Testis (tissue), 3 donors: ENCODE results near the gene ARHGAP32. TPM values are rescaled to one million over a fixed set of nuclear protein-coding genes. Genes with fewer than 3 reads are reported as not detected.

Experiments used
- DNase-seq: peaks from one replicate; pipeline ENCODE4 v3.0.0-alpha.2; 2019
- H3K27ac ChIP-seq, 2 donors: fragments of 200-600 bp; sonication (generic); one replicate each; pipeline ENCODE4 v1.5.1; 2019
- H3K27me3 ChIP-seq: fragments of 200-600 bp; sonication (generic); one replicate; pipeline ENCODE4 v1.5.1; 2019
- H3K36me3 ChIP-seq: fragments of 200-600 bp; sonication (generic); one replicate; pipeline ENCODE4 v1.5.1; 2017; ENCODE audit warnings: low read depth; ENCODE audit errors: missing control alignments
- H3K4me1 ChIP-seq: fragments of 200-600 bp; sonication (generic); one replicate; pipeline ENCODE4 v1.5.1; 2019
- H3K4me3 ChIP-seq, 2 donors: fragments of 200-600 bp; sonication (generic); one replicate each; pipeline ENCODE4 v1.5.1; 2017 to 2019
- H3K9me3 ChIP-seq: fragments of 200-600 bp; sonication (generic); one replicate; pipeline ENCODE4 v1.5.1; 2017
- POLR2A ChIP-seq: fragments of 450-650 bp; IDR thresholded peaks from one replicate; pipeline ENCODE4 v1.6.1; 2017; ENCODE audit warnings: antibody characterized with exemption, mild to moderate bottlenecking, moderate library complexity
- WGBS, 2 donors: methylation state at CpG; one replicate each; pipeline ENCODE4 v1.1.5; 2018; 5-methylcytosine and 5-hydroxymethylcytosine counted together
- intact Hi-C: fragments of 100-400 bp; cut with DNase I; formaldehyde crosslinking; loops from one replicate; pipeline ENCODE4 v1.15.1; 2023; ENCODE audit warnings: low total_unique reads
- polyA plus RNA-seq: library from polyadenylated mRNA; stranded (reverse); fragments of 350-450 nt; fragmentation: Illumina TruSeq; extraction: RNeasy Lipid Tissue Mini Kit (QIAGEN cat#74804); gene quantifications from one replicate; pipeline ENCODE4 v1.2.3, GENCODE V29; 2014; ENCODE audit warnings: low read depth, low replicate concordance; ENCODE audit not compliant: insufficient read depth
- total RNA-seq, 2 donors: library from RNA; depleted of rRNA; stranded (reverse); fragments of >200 nt; gene quantifications; one replicate each; pipeline ENCODE4 v1.2.3, GENCODE V29; 2016
- TF ChIP-seq, protein P1 (sequence below), 3 experiments: fragments of 450-650 bp in 2 of 3; fragments of 200-600 bp in 1 of 3; sonication (generic) in 1 of 3; IDR thresholded peaks; one replicate each; pipeline ENCODE4 v1.5.1; 2016 to 2019; ENCODE audit warnings: antibody characterized with exemption in 3 of 3, mild to moderate bottlenecking in 2 of 3, moderate library complexity in 1 of 3

The ARHGAP32 gene
- total and polyA plus RNA-seq, 3 donors from 2014 or later: 33.0 to 58.1 (median 53.8) TPM

DNA sequence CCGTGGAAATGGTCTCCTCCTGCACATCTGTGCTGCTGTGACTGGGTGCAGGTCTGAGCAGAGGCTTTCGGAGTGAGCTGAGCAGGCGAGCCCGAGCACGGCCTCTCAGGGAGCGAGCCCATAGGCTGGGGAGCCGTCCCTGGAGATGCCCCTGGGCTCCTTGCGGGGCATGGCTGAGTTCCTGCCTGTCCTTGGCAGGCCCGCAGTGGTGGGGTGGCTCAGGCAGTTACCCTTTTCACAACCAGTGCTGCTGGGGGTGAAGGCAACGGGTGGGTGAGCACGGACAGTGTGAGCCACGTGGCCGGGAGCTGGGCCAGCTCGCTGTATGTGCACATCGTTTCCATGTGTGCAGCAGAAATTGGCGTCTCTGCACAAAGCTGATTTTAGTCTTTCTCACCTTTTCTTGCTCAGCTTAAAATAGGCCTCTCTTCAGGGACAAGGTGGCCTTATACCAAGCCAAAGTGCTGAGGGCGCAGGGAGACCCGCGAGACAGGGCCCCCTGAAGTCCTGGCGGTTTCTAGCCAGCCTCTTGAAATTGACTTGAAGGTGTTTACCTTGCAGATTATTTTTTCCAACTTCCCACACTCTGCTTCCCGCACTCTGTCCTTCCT lies 249.2 kb downstream of the ARHGAP32 start, which contains the start of gene TP53AIP1:
TSS of gene TP53AIP1 (minus strand) at position 55 of the 611 bp plus-strand sequence. CDS start 5,053 bp downstream, outside the sequence.
- WGBS, 2 donors: 57 to 76% methylated on average over 4 to 21 of the region's 21 CpGs
- H3K27ac ChIP-seq: no peak within 1 kb of the TSS
- intact Hi-C loops: loop anchor here (5.0 kb wide), 1 partner anchor 61 kb away; no protein-coding TSS in a partner anchor

DNA sequence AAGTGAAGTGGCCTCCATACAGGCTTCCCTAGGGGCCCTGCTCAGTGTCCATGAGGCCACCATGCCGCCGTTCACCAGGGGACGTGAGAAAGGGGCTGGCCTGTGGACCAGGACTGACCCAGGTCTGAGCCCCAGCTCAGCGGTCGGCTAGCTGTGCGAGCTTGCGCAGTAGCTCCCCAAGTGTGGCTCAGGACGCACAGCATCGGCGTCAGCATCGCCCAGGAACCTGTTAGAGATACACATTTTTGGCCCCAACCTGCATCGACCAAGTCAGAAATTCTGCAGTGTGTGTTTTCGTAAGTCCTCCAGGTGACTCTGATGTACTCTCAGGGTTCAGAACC lies 249.9 kb downstream of the ARHGAP32 start:
- Histone ChIP-seq H3K4me3 (no peak overlapping the region), H3K27me3 (no peaks in the 10 kb centered on the region), H3K4me1 (no peaks in the 10 kb centered on the region), H3K36me3 (no peaks in the 10 kb centered on the region), H3K9me3 (no peaks in the 10 kb centered on the region), H3K27ac (no peak overlapping the region)
- TF ChIP-seq POLR2A: no peak
- TF ChIP-seq, protein P1, sequence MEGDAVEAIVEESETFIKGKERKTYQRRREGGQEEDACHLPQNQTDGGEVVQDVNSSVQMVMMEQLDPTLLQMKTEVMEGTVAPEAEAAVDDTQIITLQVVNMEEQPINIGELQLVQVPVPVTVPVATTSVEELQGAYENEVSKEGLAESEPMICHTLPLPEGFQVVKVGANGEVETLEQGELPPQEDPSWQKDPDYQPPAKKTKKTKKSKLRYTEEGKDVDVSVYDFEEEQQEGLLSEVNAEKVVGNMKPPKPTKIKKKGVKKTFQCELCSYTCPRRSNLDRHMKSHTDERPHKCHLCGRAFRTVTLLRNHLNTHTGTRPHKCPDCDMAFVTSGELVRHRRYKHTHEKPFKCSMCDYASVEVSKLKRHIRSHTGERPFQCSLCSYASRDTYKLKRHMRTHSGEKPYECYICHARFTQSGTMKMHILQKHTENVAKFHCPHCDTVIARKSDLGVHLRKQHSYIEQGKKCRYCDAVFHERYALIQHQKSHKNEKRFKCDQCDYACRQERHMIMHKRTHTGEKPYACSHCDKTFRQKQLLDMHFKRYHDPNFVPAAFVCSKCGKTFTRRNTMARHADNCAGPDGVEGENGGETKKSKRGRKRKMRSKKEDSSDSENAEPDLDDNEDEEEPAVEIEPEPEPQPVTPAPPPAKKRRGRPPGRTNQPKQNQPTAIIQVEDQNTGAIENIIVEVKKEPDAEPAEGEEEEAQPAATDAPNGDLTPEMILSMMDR (IDR thresholded peaks at IDR 0.05): no peak
- WGBS, 2 donors: 91% methylated on average over 13 of the region's 13 CpGs; no CpG with 5 or more reads in 1 of the 2 donors
- DNase-seq: no peak
- intact Hi-C loops: loop anchor here (5.0 kb wide), 1 partner anchor 60 kb away; no protein-coding TSS in a partner anchor

More for the DNA sequence above, 249.2 kb downstream of the ARHGAP32 start, which contains the start of gene TP53AIP1:
- no peaks in the 10 kb centered on the region for H3K36me3 ChIP-seq
- no peaks in the 10 kb centered on the region for H3K4me1 ChIP-seq
- no peaks in the 10 kb centered on the region for H3K9me3 ChIP-seq
- no peak within 1 kb of the TSS for H3K4me3 ChIP-seq
- DNase-seq: no peak
- TF ChIP-seq, protein P1 (IDR thresholded peaks at IDR 0.05): no peak
- no peak for TF ChIP-seq POLR2A
- H3K27me3 ChIP-seq: no peaks in the 10 kb centered on the region

DNA sequence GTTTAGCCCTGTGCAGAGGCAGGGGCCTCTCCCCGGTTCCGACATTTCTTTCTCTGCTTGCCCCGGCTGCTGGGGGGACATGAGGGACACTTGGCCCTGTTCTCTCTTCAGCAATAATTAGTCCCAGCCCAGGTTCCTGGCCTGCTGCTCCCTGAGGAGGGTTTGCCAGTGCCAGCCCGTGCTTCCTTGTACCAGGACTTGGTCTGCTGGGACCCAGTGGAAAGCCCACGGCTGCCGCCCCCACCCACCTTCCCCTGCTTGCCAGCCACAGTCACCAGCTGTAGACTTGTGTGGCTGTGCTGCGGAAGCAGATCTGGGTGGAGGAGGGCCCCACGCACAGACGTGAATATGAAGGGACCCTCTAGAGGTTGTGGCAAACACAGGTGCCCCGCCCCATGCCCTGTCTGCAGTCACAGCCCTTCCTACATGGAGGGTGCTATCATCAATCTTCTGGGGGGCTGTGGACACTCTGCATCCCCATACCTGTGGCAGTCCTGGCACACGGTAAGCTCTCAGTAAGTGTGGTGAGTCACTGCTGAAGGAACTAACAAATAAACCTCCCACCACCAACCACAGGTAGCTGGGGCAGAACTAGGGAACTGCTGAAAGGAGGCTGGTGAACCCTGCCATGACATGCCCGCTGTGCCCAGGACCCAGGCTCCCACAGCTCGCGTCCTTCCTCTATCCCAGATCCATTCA lies 250.4 kb downstream of the ARHGAP32 start:
- 86 to 95% methylated on average over 8 to 14 of the region's 14 CpGs for WGBS, 2 donors
- H3K4me3 ChIP-seq: no peak overlapping the region
- H3K27ac ChIP-seq: no peak overlapping the region

DNA sequence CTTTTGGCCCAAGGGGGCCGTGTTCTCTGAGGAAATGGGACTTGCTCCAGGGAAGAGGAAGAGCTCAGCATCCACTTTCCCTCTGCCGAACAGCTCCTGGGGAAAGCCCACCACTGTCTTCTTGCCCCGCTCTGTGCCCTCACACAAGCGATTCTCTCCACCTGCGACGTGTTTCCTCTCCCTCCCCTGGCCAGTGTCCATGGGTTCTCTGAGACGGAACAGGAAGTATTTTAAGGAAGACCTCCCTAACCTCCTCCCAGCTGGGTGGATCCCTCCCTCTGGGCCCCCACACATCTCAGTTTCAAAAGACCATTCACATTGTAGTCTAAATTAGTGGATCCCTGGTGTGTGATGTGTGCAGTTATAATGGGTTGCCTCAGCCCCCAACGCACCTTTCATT lies 251.0 kb downstream of the ARHGAP32 start:
- H3K9me3 ChIP-seq: no peaks in the 10 kb centered on the region
- intact Hi-C loops: loop anchor here (5.0 kb wide), 1 partner anchor 59 kb away; no protein-coding TSS in a partner anchor
- DNase-seq: no peak
- no peaks in the 10 kb centered on the region for H3K27me3 ChIP-seq
- no peak overlapping the region for H3K4me3 ChIP-seq
- H3K4me1 ChIP-seq: no peaks in the 10 kb centered on the region
- no peaks in the 10 kb centered on the region for H3K36me3 ChIP-seq
- WGBS, 2 donors: 81 to 86% methylated on average over 8 of the region's 8 CpGs
- TF ChIP-seq POLR2A: no peak
- TF ChIP-seq, protein P1 (IDR thresholded peaks at IDR 0.05): no peak
- no peak overlapping the region for H3K27ac ChIP-seq

More for the DNA sequence above, 250.4 kb downstream of the ARHGAP32 start:
- H3K4me1 ChIP-seq: no peaks in the 10 kb centered on the region
- intact Hi-C loops: loop anchor here (5.0 kb wide), 1 partner anchor 59 kb away; no protein-coding TSS in a partner anchor
- H3K9me3 ChIP-seq: no peaks in the 10 kb centered on the region
- DNase-seq: no peak
- TF ChIP-seq, protein P1 (IDR thresholded peaks at IDR 0.05): no peak
- TF ChIP-seq POLR2A: no peak
- no peaks in the 10 kb centered on the region for H3K36me3 ChIP-seq
- no peaks in the 10 kb centered on the region for H3K27me3 ChIP-seq
